HG03280 (cell line): ENCODE measurements around the gene GMCL2.
A peak's percentile ranks its signal among the peaks of the same experiment; 100 is the strongest.
"Not testable (repeated sequence)": the region's sequence is repeated elsewhere in the genome, so short reads cannot be mapped to it uniquely, and the experiment has no call there.

Experiments used
- ATAC-seq: cut with Tn5 transposase; IDR thresholded peaks from one replicate; pipeline ENCODE4 v1.9.1; 2021; ENCODE audit warnings: mild to moderate bottlenecking, moderate library complexity; ENCODE audit not compliant: unreplicated experiment

Gene GMCL2

DNA sequence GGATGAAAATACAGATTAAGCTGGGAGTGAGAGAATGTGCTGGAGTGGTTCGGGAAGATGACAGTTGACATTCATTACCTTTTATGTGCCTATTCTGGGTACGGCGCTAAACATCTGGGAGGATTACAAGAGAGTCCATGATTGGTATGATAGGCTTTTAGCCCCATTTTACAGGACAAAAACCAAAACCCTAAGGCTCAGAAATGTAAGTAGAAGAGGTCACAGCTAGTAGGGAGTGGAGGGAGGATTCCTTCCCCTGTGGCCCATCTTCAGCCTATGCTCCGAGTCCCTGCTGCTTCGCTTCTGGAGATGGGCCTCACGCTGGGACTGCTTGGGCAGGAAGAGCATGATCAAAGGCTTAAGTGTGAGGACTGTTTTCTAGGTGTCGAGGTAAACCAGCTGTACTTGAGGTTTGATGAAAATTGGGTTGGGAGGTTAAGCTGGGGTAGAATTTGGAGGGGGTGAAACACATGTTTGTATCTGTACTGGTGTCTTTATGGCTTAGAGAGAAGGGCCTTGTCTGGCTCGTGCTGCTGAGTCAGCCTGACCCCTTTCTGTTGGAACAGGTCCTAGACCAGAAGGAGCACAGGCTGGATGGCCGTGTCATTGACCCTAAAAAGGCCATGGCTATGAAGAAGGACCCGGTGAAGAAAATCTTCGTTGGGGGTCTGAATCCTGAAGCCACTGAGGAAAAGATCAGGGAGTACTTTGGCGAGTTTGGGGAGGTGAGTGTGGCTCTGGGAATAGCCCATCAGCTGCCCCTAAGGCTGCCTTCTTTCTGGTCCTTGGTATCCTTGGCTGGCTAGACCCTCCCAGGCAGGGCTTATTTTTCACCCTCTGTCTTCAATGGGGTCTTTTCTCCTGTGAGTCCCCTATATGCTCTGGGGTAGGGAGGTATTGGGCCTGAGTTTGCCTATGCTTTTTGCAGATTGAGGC lies 19.3 kb upstream of the GMCL2 start:
- no peak for ATAC-seq

DNA sequence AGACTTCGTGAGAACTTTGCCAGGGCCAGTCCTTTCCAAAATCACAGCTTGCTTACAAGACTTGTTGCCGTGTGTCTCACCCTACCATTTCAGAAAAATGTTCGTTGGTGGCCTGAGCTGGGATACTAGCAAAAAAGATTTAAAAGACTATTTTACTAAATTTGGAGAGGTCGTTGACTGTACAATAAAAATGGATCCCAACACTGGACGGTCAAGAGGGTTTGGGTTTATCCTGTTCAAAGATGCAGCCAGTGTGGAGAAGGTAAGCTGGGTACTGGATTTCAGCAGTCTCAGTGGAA lies 18.5 kb upstream of the GMCL2 start:
- ATAC-seq = no peak

DNA sequence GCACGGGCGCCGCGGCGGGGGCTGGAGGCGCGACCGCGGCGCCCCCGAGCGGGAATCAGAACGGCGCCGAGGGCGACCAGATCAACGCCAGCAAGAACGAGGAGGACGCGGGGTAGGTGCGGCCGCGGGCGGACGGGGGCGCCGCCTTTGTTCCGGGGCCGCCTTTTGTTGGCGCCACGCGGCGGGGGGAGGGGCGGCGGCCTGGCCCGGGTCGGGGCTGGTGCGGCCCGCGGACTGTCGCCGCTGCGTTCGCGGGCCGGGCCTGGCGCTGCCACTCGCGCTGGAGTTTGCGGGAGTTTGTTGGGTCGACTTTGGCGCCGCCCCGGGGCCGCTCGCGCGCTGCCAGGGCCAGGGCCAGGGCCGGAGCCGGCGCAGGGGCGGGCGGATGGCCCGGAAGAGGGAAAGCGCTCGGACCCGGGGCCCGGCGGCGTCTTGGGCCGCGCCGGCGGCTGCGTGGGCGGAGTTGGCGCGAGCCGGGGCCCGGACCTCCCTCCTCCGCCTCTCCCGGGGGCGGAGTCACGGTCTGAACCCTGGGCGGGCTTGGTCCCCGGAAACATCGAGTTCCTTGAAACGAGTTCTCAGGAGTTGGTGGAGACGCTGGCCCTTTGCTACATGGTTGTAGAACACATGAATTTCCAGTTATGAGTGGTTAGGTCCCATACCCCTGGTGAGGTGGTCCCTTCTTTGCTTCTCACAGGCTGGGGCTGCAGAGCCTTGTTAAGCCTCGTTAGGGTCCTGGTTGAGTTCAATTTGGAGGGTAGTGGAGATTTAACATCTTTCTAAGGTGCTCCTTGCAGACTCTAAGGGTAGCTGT lies 18.0 kb upstream of the GMCL2 start:
- peak; percentile 52 for ATAC-seq

DNA sequence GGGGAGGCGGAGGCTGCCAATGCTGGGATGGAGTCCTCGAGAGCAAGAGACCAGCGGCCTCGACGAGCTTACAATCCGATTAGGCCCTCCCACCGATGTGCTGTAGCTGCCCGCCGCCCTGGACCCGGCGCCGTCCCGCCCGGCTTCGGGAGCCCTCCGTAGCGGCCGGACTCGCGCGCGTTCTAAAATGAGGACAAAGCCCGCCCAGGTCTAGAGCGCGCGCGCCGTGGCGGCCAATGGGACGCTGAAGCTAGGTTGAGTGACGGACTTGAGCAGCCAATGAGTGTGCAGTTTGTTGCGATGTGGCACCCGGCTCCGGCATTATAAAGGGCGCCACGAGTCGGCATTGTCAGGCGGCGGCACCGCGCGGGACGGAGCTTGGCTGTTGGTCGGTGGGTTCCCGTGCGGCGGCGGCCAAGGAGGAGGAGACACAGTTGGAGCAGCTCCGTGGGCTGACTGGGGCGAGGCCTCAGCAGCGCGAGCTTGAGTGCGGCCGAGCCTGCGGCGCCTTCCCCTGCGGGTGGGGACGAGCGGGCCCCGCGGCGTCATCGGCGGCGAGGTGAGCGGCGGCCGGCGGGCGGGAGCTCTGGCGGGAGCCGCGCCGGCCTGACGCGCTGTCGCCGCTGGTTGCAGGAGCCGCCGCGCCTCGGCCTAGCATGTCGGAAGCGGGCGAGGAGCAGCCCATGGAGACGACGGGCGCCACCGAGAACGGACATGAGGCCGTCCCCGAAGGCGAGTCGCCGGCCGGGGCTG lies 17.2 kb upstream of the GMCL2 start, which contains the start of gene HNRNPAB:
Gene HNRNPAB, plus strand, starts transcription at position 352 of the 753 bp plus-strand sequence. Its CDS starts 305 bp downstream, at position 657.
- ATAC-seq = peak; percentile 76

DNA sequence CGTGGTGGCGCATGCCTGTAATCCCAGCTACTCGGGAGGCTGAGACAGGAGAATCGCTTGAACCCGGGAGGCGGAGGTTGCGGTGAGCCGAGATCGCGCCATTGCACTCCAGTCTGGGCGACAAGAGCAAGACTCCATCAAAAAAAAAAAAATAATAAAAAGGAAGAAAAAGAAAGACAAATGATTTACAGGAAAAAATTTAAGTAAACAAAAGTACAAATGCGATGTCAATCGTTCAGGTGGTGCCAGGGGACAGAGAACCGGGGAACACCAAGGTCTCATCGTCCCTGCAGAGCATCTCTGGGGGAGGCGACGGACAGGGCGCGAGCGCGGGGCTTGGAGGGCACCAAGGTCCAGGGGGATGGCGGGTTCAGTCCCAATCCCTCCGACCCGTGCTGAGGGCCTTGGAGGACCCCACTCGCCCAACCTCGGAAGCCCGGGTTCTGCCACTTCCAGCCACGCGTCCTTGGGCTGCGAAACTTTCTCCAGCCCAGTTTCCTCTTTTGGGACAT lies 16.6 kb upstream of the GMCL2 start:
- ATAC-seq = no peak

DNA sequence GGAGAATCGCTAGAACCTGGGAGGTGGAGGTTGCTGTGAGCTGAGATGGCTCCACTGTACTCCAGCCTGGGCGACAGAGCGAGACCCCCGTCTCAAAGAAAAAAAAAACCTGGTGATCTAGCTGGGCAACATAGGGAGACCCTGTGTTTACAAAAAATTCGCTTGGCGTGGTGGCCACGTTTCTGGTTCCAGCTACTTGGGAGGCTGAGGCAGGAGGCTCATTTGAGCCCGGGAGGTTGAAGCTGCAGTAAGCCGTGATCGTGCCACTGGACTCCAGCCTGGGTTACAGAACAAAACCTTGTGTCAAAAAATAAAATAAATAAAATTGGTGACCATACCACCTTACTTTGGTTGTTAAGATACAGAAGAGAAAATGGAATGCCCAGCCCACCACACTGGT lies 15.4 kb upstream of the GMCL2 start:
- no peak for ATAC-seq

DNA sequence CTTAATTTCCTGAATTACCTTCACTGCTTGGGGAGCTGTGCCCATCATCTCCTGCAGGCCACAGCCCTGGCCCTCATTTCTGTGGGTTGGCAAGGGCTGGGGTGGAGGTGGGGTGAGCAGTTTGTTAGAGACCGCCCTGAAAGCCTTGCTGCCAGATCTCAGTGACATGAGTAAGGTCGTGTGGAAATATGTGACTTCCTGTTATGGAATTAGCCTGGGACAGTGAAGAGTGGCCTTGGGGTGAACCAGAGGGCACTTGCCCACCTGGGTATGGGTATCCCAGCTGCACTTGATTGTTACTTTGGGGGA lies 14.7 kb upstream of the GMCL2 start:
- ATAC-seq = no peak

DNA sequence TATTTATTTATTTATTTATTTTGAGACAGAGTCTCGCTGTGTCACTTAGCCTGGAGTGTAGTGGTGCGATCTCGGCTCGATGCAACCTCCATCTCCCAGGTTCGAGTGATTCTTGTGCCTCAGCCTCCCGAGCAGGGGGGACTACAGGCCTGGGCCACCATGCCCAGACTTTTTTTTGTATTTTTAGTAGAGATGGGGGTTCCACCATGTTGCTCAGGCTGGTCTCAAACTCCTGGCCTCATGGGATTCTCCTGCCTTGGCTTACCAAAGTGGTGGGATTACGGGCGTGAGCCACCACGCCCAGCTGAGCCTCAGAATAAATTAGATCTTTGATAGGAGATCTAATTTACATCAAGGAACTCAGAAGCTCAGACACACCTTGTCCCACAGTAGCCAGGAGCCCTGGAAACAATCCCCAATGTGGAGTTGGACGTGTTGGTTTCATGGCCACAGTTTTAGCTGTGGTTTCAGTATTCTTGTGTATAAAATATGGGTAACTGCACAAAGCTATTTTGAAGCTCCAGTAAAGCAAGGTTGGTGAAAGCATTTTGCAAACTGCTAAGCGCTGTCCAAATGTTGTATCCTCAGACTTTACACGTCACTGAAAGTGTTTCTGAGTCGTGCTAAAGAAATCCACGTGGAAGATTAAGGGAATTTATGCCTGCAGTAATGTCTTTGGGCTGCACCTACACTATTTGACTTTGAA lies 14.2 kb upstream of the GMCL2 start:
- no peak for ATAC-seq

DNA sequence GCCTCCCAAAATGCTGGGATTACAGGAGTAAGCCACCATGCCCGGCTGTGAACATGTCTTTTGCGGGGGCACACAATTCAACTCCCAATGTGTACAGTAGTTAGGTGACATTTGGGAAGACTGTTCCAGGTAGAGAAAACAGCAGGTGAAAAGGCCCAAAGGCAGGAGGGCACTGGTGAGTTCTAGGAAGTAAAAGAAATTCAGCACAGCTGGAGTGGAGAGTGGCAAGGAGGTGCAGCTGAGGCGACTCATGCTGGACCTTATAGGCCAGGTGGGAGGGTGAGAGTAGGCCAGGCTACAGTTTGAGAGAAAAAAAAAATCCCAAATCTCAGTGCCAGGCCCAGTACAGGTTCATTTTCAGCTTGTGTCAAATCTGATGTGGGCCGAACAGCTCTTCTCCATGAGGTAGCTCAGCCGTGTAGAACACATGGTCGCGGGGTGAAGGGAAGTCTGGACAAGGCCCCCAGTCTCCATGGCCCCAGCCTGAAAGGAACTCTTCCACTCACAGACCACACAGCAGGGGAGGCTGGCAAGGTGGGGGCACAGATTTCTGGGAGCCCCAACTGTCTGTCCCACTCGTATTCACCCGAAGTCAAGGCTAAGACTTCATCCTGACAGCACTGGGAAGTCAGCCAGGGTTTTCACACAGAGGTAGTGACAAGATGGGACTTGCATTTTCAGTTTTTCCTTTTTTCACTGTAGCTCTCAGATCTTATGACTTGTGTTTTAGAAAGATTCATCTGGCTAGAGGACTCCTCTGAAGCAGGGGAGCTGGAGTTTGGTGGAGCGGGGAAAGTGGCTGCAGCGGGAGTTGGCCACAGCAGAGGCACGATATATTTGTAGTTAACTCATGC lies 12.6 kb upstream of the GMCL2 start:
- no peak for ATAC-seq

DNA sequence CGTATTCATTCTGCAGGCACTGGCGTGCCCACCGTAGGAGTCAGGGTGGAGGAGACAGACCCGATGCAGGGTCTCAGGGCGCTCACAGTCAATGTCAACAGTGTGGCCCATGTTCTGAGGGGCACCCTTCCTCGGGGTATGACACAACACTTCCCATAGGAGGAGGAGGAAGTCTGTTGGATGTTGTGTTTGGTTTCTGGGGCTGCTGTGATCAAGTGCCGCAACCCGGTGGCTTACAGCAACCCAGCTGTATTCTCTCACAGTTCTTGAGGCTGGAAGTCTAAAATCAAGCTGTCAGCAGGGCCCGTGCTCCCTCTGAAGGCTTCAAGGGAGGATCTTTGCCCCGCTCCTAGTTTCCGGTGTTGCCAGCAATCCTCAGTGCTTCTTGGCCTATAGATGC lies 11.5 kb upstream of the GMCL2 start:
- no peak for ATAC-seq

DNA sequence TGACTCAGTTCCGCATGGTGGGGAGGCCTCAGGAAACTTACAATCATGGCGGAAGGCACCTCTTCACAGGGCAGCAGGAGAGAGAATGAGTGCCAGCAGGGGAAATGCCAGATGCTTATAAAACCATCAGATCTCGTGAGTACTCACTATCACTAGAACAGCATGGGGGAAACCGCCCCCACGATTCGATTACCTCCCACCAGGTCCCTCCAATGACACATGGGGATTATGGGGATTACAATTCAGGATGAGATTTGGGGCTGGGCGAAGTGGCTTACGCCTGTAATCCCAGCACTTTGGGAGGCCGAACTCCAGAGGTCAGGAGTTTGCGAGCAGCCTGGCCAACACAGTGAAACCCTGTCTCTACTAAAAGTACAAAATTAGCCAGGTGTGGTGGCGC lies 11.0 kb upstream of the GMCL2 start:
- ATAC-seq = not testable (repeated sequence)

DNA sequence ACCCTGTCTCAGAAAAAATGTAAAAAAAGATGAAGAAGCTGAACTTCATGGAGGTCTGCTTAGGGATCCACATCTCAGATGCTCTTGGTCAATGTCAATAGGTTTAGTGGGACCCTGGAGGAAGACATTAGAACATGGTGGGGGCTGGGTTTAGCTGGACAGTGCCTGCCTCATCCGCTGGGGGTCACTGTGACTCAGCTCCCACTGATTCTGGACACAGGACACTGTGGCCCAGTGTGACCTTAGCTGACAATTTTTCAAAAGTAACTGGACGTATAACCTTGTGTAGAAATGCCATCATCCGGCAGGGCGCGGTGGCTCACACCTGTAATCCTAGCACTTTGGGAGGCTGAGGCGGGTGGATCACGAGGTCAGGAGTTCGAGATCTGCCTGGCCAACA lies 9.8 kb upstream of the GMCL2 start:
- no peak for ATAC-seq

DNA sequence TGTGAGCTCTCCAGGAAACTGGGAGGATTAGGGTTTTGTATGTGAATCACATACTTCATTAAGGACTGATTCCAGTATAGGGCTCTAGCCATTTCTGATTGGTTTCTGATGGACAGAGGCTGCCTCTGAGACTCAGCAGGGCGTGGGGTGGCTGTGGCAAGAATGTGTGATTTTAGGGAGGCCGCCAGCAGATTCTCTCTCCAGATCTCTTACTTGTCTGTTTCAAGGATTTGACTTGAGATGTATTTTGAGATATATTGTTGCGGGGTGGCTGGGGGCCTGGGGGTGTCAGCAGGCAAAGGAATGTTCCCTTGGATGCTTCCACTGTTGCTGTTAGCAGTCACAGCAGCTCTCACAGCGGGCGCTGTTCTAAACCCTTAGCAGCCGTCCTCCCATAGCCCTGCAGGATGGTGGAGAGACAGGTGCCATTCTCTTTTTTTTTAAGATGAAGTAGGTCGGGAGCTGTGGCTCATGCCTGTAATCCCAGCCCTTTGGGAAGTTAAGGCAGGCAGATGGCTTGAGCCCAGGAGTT lies 9.2 kb upstream of the GMCL2 start:
- no peak for ATAC-seq

DNA sequence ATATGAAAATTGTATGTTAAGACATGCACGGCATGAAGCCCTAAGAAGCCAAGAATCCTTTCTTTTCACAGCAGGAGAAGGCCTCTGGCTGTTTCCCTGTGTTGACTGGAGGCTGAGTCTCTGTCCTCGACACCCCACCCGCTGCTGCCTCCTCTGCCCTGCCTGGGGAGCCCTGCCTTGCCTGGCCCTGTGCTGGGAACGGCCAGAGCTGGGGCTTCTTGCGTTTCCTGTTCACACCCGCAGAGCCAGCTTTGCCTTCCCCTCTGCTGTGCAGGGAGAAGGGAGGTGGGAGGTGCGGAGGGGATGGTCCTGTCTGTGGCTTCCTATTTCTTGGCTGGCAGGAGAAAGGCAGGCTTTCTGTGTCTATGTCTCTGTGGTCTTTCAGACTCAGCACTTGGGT lies 6.9 kb upstream of the GMCL2 start:
- ATAC-seq = no peak

DNA sequence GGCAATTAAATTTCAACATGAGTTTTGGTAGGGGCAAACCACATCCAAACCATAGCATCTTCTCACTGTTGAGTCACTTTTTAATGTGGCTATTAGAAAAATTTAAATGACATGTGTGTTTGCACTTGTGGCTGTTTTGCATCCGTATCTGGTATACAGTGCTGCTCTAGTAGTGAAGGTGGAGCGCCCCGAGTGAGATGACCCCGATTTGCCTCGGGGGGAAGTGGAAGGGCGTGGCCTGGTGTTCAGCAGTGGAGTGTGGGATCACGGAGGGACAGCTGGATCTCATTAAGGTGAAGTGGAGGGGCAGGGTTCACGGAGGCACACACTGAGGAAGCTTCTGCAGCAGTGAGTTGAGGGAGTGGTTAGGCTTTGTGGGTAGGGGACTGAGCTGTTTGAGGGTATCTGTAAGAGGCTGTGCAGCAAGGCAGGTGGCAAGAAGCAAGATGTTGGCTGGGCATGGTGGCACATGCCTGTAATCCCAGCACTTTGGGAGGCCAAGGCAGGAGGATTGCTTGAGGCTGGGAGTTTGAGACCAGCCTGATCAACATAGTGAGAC lies 6.2 kb upstream of the GMCL2 start:
- no peak for ATAC-seq

DNA sequence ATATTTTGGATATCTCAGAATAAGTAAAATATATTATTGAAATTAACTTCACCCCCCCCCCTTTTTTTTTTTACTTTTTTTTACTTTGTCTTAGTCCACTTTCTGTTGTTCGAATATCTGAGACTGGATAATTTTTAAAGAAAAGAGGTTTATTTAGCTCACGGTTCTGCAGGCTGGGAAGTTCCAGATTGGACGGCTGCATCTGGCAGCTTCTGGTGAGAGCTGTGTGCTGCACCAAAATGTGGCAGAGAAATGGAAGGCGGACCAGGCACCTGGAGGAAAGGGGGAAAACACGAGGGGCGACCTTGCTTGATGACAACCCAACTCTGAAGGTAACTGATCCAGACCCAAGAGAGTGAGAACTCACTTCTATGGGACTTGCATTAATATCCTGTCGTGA lies 5.6 kb upstream of the GMCL2 start:
- no peak for ATAC-seq

DNA sequence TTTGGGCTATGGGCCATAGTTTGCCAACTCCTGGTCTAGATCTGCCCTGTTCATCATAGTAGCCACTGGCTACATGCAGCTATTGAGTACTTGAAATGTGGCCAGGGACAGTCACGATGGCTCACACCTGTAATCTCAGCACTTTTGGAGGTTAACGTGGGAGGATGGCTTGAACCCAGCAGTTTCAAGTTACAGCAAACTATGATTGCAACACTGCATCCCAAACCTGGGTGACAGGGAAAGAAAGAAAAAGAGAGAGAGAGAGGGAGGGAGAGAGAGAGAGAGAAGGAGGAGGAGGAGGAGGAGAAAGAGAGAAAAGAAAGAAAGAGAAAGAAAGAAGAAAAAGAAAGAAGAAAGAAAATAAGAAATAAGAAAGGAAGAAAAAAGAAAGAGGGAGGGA lies 5.1 kb upstream of the GMCL2 start:
- no peak for ATAC-seq

DNA sequence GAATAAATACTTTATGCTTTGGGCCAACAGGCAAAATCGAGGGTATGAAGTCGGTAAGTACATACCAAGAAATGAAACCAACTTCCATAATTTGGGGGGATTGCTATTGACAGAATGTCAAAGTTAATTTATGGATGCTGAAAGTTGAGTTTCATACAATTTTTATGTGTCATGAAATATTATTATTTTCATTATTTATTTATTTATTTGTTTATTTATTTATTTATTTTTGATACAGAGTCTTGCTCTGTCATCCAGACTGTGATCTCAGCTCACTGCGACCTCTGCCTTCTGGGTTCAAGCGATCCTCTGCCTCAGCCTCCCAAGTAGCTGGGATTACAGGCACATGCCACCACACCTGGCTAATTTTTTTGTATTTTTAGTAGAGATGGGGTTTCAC lies 4.5 kb upstream of the GMCL2 start:
- ATAC-seq = no peak

DNA sequence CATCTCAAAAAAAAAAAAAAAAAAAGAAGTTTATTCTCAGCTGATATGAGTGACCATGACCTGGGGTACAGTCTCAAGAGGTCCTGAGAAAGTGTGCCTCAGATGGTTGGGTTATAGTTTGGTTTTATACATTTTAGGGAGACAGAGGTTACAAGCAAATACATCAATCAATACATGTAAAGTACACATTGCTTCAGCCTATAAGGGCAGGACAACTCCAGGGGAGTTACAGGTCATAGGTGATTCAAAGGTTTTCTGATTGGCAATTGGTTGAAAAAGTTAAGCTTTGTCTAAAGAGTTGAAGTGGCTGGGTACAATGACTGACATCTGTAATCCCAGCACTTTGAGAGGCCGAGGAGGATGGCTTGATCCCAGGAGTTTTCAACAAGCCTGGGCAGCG lies 2.3 kb upstream of the GMCL2 start:
- no peak for ATAC-seq
